A673 (cell line): Measurements from ENCODE around the gene SYCE1. TPM values are rescaled to one million over a fixed set of nuclear protein-coding genes. Genes with fewer than 3 reads are reported as not detected.
"Not testable (repeated sequence)": the region's sequence is repeated elsewhere in the genome, so short reads cannot be mapped to it uniquely, and the experiment has no call there.

ENCODE experiments used
- BruUV-seq: library from RNA; stranded (reverse); fragments of 400-500 nt; replicated peaks from 2 replicates; lab custom pipeline; 2021; lab: Mats Ljungman, UMichigan
- CTCF ChIA-PET: fragments of 300-600 bp; sonication (Branson Sonifier 250); formaldehyde crosslinking; loops from one replicate; lab custom pipeline; 2022; ENCODE audit warnings: antibody characterized with exemption; lab: Charles Lee
- POLR2A ChIA-PET: fragments of 300-600 bp; sonication (Branson Sonifier 250); formaldehyde crosslinking; loops from one replicate; lab custom pipeline; 2022; ENCODE audit warnings: antibody characterized with exemption; ENCODE audit not compliant: low non-redundant PET; lab: Charles Lee
- DNase-seq: peaks from one replicate; pipeline ENCODE4 v3.0.0-alpha.2; 2015; ENCODE audit warnings: low spot score
- H3K27ac ChIP-seq: fragments of 200-600 bp; sonication (generic); 2 replicates; pipeline ENCODE4 v1.5.1; 2016; ENCODE audit warnings: mixed run types, low read depth, mild to moderate bottlenecking, mixed read lengths, antibody characterized with exemption, low read length; ENCODE audit not compliant: poor library complexity, severe bottlenecking
- H3K27me3 ChIP-seq: fragments of 200-600 bp; sonication (generic); replicated peaks from 2 replicates; pipeline ENCODE4 v1.6.1; 2017; ENCODE audit warnings: mixed run types, low read depth, mild to moderate bottlenecking, mixed read lengths, antibody characterized with exemption, low read length; ENCODE audit not compliant: insufficient read depth, poor library complexity
- H3K36me3 ChIP-seq: fragments of 200-600 bp; sonication (generic); 2 replicates; pipeline ENCODE4 v1.6.1; 2016; ENCODE audit warnings: mixed run types, mild to moderate bottlenecking, mixed read lengths, antibody characterized with exemption, low read length; ENCODE audit not compliant: insufficient read depth, poor library complexity, severe bottlenecking
- H3K4me1 ChIP-seq: fragments of 200-600 bp; sonication (generic); 2 replicates; pipeline ENCODE4 v1.6.1; 2017; ENCODE audit warnings: mixed run types, mild to moderate bottlenecking, mixed read lengths, antibody characterized with exemption, low read length; ENCODE audit not compliant: insufficient read depth, poor library complexity, severe bottlenecking
- H3K4me3 ChIP-seq: fragments of 200-600 bp; sonication (generic); 2 replicates; pipeline ENCODE4 v1.5.1; 2016; ENCODE audit warnings: low read depth, mixed run types, mild to moderate bottlenecking, mixed read lengths, low read length; ENCODE audit not compliant: poor library complexity, severe bottlenecking
- H3K9me3 ChIP-seq: fragments of 200-600 bp; sonication (generic); 2 replicates; pipeline ENCODE4 v1.6.1; 2016; ENCODE audit warnings: mixed run types, low read depth, mild to moderate bottlenecking, mixed read lengths, antibody characterized with exemption, low read length; ENCODE audit not compliant: poor library complexity, severe bottlenecking
- EZH2 ChIP-seq: fragments of 200-600 bp; sonication (generic); IDR thresholded peaks from 2 replicates; pipeline ENCODE4 v1.6.1; 2017; ENCODE audit warnings: borderline replicate concordance, low read depth, mild to moderate bottlenecking, mixed read lengths, antibody characterized with exemption, low read length; ENCODE audit not compliant: poor library complexity, severe bottlenecking
- intact Hi-C: fragments of 100-400 bp; cut with micrococcal nuclease; formaldehyde crosslinking; loops from one replicate; pipeline ENCODE4 v1.10.0; 2022; ENCODE audit not compliant: unreplicated experiment
- total RNA-seq: library from RNA; stranded (reverse); gene quantifications from 2 replicates; pipeline ENCODE4 v1.2.3, GENCODE V29; 2021
- TF ChIP-seq, protein P1 (sequence below): fragments of 300-800, 200-600 bp; sonication (generic); conservative IDR thresholded peaks from 2 replicates; pipeline ENCODE4 v1.5.1; 2017; ENCODE audit warnings: low read depth, mild to moderate bottlenecking, antibody characterized with exemption, low read length, moderate library complexity, mixed read lengths

SYCE1 gene
- total RNA-seq, 1 experiment from 2014 or later: not detected

DNA sequence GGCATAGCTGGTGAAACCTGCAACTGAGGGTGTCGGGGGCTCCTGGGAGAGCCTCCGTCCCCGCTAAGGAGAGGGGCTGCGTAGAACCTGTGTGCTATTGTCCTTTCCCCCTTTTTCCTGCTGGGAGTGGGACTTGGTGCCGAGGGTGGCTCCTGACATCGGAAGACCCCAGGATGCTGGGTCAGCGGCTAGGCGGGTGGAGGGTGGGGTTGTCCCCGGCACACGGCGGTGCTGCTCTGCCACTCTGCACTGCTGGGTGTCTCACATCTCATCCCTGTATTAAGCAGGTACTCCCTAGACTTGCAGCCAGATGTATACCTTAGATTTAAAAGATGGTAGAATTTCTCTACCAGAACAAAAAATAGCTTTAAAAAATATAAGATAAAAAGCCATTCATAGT is 6.7 kb upstream of the SYCE1 start:
- intact Hi-C loops, H3K27ac ChIP-seq, H3K36me3 ChIP-seq, BruUV-seq, DNase-seq, CTCF ChIA-PET, H3K27me3 ChIP-seq, H3K4me3 ChIP-seq, POLR2A ChIA-PET, H3K4me1 ChIP-seq: not testable (repeated sequence)
- peaks cover 12% of the 10 kb centered on the region for H3K9me3 ChIP-seq

DNA sequence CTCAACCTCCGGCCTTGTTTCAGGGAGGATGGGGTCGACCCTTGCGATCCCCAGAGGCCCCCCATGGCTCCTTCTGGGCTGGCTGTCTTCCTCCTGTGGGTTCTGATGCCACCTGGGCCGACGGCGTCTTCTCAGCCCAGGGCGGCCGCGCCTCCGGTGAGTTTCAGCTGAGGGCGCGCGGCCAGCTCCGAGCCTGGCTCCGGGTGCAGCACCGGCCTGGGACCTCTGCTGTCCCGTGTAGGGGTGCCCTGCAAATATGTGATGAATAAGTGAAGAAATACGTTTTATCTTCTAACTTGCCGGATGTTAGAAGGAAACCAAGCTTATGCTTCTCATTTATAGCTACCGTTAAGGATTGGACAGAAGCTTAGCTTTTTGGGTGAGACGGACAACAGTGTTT is 4.4 kb upstream of the SYCE1 start:
- H3K36me3 ChIP-seq, DNase-seq, intact Hi-C loops, BruUV-seq, H3K27me3 ChIP-seq, H3K27ac ChIP-seq, POLR2A ChIA-PET, H3K4me3 ChIP-seq, H3K4me1 ChIP-seq, CTCF ChIA-PET: not testable (repeated sequence)
- H3K9me3 ChIP-seq: peaks cover 12% of the 10 kb centered on the region

DNA sequence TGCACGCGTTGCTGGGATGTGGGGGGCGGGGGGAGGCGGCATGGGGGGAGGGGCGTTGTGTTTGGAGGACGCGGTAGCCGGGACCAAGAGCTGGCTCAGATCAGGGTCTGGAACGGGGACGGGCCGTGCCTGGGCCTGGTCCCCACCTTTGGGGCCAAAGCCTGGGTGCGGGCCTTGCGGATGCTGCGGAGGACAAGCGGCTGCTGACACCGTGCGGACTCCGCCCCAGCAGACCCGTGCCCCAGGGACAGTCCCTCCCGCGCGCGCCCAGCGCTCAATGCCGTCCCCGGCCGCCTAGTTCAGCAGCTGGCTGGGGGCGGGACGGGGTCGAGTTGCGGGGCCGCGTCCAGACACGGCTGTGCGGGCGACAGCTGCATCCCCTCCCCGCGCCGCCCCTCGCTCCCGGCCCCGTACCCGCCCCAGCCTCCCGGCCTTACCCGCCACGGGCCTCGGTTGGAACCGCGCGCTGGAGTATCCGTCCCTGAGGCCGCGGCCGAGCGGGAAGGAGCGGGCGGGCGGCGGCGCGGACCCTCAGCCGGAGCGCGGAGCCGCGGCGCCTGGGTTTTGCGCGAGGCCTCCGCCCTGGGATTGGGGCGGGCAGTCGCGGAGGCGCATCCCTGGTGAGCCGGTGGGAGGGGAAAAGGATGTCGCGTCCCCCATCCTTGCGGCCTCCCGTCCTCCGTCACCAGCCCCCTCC is 3.6 kb upstream of the SYCE1 start:
- intact Hi-C loops, CTCF ChIA-PET, H3K36me3 ChIP-seq, BruUV-seq, H3K27me3 ChIP-seq, H3K4me3 ChIP-seq, DNase-seq, H3K27ac ChIP-seq, H3K4me1 ChIP-seq, POLR2A ChIA-PET: not testable (repeated sequence)
- peaks cover 12% of the 10 kb centered on the region for H3K9me3 ChIP-seq

DNA sequence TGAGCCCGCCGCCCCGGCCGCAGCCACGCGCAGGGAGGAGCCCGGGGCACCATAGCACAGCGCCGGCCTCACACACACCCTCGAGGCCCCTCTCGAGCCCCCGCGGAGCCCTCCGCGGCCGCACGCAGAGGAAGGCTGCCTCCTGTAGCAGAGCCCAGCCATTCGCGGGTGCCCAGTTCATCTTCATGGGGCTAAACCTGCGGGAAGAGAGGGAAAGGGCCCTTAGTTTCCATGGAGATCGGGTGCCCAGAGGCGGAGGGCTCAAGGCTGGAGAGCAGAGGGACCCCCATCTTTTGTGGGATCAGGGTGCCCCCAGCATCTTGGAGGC is 2.9 kb upstream of the SYCE1 start:
- H3K36me3 ChIP-seq: no peaks in the 10 kb centered on the region
- H3K27me3 ChIP-seq: no peaks in the 10 kb centered on the region
- DNase-seq: no peak
- ChIA-PET POLR2A (no interaction called here), CTCF (no interaction called here)
- H3K9me3 ChIP-seq: peaks cover 7% of the 10 kb centered on the region
- BruUV-seq: no TSS peak
- intact Hi-C loops: no loop called here
- H3K4me3 ChIP-seq: no peak overlapping the region
- no peaks in the 10 kb centered on the region for H3K4me1 ChIP-seq
- TF ChIP-seq, protein P1, sequence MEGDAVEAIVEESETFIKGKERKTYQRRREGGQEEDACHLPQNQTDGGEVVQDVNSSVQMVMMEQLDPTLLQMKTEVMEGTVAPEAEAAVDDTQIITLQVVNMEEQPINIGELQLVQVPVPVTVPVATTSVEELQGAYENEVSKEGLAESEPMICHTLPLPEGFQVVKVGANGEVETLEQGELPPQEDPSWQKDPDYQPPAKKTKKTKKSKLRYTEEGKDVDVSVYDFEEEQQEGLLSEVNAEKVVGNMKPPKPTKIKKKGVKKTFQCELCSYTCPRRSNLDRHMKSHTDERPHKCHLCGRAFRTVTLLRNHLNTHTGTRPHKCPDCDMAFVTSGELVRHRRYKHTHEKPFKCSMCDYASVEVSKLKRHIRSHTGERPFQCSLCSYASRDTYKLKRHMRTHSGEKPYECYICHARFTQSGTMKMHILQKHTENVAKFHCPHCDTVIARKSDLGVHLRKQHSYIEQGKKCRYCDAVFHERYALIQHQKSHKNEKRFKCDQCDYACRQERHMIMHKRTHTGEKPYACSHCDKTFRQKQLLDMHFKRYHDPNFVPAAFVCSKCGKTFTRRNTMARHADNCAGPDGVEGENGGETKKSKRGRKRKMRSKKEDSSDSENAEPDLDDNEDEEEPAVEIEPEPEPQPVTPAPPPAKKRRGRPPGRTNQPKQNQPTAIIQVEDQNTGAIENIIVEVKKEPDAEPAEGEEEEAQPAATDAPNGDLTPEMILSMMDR: no peak
- no peak for TF ChIP-seq EZH2
- no peak overlapping the region for H3K27ac ChIP-seq
